Small intestine (tissue), 7 donors: ENCODE results near the gene NT5C2. TPM values are rescaled to one million over a fixed set of nuclear protein-coding genes. Genes with fewer than 3 reads are reported as not detected.

Experiments
- DNase-seq, 2 donors: peaks; one replicate each; pipeline versions ENCODE4 v3.0.0 to v3.0.0-alpha.2; 2013
- FAIRE-seq: peaks from 2 replicates; lab custom pipeline; 2012; peaks lifted over from hg19 to GRCh38; lab: Jason Lieb, UNC
- H3K27ac ChIP-seq, 3 donors: one replicate each; pipeline ENCODE4 v1.5.1; 2013; ENCODE audit warnings: low read length in 2 of 3, mild to moderate bottlenecking in 2 of 3, control low read depth in 1 of 3, inconsistent platforms in 1 of 3, low read depth in 1 of 3, moderate library complexity in 1 of 3
- H3K27me3 ChIP-seq, 3 donors: one replicate each; pipeline ENCODE4 v1.6.1; 2013; ENCODE audit warnings: low read length in 3 of 3, inconsistent platforms in 1 of 3; ENCODE audit not compliant: control insufficient read depth in 3 of 3, insufficient read depth in 3 of 3
- H3K36me3 ChIP-seq, 3 donors: one replicate each; pipeline ENCODE4 v1.6.1; 2013; ENCODE audit warnings: low read length in 3 of 3, inconsistent platforms in 1 of 3, low read depth in 1 of 3, mild to moderate bottlenecking in 1 of 3, moderate library complexity in 1 of 3; ENCODE audit not compliant: control insufficient read depth in 3 of 3, insufficient read depth in 2 of 3
- H3K4me1 ChIP-seq, 3 donors: one replicate each; pipeline ENCODE4 v1.6.1; 2013; ENCODE audit warnings: low read length in 2 of 3, inconsistent platforms in 1 of 3, low read depth in 1 of 3, mild to moderate bottlenecking in 1 of 3, moderate library complexity in 1 of 3; ENCODE audit not compliant: control insufficient read depth in 3 of 3, insufficient read depth in 2 of 3
- H3K4me3 ChIP-seq, 3 donors: one replicate each; pipeline ENCODE4 v1.5.1; 2013; ENCODE audit warnings: low read length in 3 of 3, control low read depth in 1 of 3, inconsistent platforms in 1 of 3, low read depth in 1 of 3, mild to moderate bottlenecking in 1 of 3, moderate library complexity in 1 of 3
- H3K9me3 ChIP-seq, 2 donors: one replicate each; pipeline ENCODE4 v1.6.1; 2013; ENCODE audit warnings: low read depth in 1 of 2, low read length in 1 of 2; ENCODE audit not compliant: control insufficient read depth in 2 of 2, insufficient read depth in 1 of 2
- WGBS, 3 donors: extraction: QIAGEN DNeasy Blood & Tissue Kit; methylation state at CpG; one replicate each; pipeline ENCODE4 v1.1.7; 2013; 5-methylcytosine and 5-hydroxymethylcytosine counted together
- polyA plus RNA-seq, 4 donors: library from polyadenylated mRNA; stranded (reverse) in 3 of 4; unstranded in 1 of 4; fragments of 200-250 nt in 3 of 4; fragments of 120-200 nt in 1 of 4; gene quantifications; one replicate each; pipeline versions ENCODE4 v1.2.1 to v1.2.3, GENCODE V29; 2013
- donor health status: healthy with polysubstance abuse.
- donor health status: control.
- donor health status: control.
- donor health status: Bipolar disorder and iron deficiency.
- donor health status: healthy.

NT5C2 gene
- polyA plus RNA-seq, 4 donors = 15.7 to 61.3 (median 20.4) TPM

DNA sequence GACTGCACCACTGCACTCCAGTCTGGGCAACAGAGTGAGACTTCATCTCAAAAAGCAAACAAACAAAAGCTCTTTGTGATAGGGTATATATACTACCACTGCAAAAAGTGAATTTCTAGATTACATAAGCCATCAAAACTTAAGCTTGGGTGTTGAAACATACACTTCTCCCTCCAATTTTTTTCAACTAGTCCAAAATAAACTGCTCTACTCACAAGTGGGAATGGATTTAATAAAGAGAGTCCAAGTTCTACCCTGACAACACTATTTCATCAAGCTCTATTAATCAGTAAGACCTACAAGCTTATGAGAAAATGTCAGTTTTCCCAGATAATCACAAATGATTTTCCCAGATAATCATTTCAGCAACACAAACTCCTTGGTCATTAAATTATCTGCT is 82.7 kb downstream of the NT5C2 start:
- DNase-seq = no peak
- Histone ChIP-seq H3K4me1 (no peaks in the 10 kb centered on the region), H3K4me3 (no peak overlapping the region), H3K27me3 (no peaks in the 10 kb centered on the region), H3K9me3 (no peaks in the 10 kb centered on the region), H3K36me3 (peaks cover 0 to 5% (median 0%) of the 10 kb centered on the region in 3 donors), H3K27ac (no peak overlapping the region)
- no peak for FAIRE-seq

DNA sequence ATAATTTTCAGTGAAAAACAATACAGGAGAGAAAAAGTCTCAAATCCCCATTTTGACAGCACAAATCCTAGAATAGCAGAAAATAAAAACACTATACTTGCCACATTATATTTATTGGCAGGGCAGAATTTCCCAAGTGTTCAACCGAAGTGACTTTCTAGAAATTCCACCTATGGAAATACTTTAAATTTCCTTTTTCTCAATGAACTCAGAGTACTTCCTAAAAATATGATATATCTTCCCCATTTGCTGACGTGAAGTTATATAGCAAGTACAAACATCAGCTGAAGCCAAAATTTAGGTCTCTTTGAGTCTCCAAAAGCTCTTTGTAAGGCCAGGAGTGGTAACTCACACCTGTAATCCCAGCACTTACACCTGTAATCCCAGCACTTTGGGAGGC is 83.3 kb downstream of the NT5C2 start:
- 90 to 95% (median 93%) methylated on average over 2 of the region's 2 CpGs for WGBS, 3 donors
- Histone ChIP-seq H3K36me3 (peaks cover 0 to 4% (median 0%) of the 10 kb centered on the region in 3 donors), H3K27me3 (no peaks in the 10 kb centered on the region), H3K9me3 (no peaks in the 10 kb centered on the region), H3K4me3 (no peak overlapping the region), H3K4me1 (no peaks in the 10 kb centered on the region), H3K27ac (no peak overlapping the region)
- no peak for DNase-seq
- no peak for FAIRE-seq

DNA sequence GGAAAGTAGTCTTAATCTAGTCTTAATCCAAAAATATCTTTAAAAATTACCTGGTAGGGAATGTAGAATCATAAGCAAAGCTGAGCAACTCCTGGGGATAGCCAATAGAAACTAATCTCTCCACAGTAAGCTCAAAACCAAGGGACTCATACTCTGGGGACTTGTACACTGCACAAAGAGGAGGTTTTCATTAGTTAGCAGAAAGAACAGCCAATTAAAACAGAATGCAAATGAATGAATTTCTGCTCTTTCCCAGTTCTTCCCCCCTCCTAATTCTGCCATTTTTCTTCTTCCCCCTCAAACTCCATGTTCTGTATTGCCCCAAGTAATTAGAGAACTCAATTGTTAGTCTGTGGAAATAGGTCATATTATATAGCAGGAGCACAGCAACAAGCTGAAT is 86.5 kb downstream of the NT5C2 start:
- Histone ChIP-seq H3K36me3 (peaks cover 0 to 10% (median 5%) of the 10 kb centered on the region in 3 donors), H3K4me1 (no peaks in the 10 kb centered on the region), H3K27ac (no peak overlapping the region), H3K9me3 (no peaks in the 10 kb centered on the region), H3K27me3 (no peaks in the 10 kb centered on the region), H3K4me3 (no peak overlapping the region)
- DNase-seq (no peak), FAIRE-seq (no peak)

DNA sequence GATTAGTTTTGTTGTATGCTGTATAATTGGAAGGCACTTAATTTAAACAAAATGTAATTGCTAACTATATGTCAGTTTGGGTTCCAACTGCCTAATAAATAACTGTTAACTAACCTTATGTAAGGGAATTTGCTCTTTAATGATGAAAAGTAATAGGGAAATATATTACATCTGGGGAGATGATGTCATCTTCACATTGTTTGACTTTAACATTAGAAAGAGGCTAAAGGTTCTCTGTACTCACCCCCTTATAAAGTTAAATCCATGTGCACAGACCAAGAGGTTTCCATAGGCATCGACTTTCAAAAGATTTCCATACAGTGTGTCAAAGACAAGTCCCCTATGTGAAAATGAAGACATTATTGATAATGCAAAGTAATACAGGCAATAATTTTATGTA is 87.6 kb downstream of the NT5C2 start:
- Histone ChIP-seq H3K27me3 (no peaks in the 10 kb centered on the region), H3K27ac (no peak overlapping the region), H3K9me3 (no peaks in the 10 kb centered on the region), H3K36me3 (peaks cover 4 to 14% (median 7%) of the 10 kb centered on the region in 3 donors), H3K4me3 (no peak overlapping the region), H3K4me1 (no peaks in the 10 kb centered on the region)
- DNase-seq (no peak), FAIRE-seq (no peak)
- WGBS, 3 donors = 89 to 97% (median 93%) methylated on average over 1 of the region's 1 CpG

DNA sequence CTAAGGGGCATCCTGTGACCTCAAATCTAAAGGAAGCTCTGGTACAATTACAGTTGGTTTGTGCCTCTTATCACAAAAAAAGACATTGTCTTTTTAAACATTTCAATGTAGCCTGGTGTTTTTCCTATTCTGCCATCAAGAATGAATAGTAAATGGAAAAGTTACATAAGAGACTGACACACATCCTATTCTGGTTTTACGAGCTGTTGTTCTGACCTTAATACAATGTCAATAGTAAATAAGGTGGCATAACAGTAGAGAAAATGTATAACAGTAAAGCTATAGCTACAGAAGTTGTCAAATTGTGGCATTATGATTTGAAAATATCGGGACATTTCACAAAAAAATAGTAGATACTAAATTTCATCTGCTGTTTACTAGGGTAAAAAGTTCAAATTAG is 88.4 kb downstream of the NT5C2 start:
- WGBS, 3 donors = 42 to 45% (median 45%) methylated on average over 2 of the region's 2 CpGs
- FAIRE-seq = no peak

DNA sequence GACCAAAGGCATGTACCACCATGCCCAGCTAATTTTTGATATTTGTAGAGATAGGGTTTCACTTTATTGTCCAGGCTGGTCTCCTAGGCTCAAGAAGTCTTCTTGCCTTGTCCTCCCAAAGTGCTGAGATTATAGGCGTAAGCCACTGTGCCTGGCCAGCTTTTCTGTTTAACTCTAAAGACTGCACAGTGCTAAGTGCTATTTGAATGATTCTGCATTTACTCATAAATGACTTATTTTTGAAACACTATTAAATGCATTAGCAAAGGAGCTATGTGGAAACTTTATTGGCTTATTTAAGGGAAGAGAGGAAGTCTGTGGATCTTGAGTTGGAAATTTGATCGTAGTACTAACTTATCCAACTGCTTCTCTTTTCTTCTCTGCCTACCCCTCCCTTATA is 89.1 kb downstream of the NT5C2 start:
- DNase-seq (no peak), FAIRE-seq (no peak)
- Histone ChIP-seq H3K27ac (no peak overlapping the region), H3K4me1 (no peaks in the 10 kb centered on the region), H3K4me3 (no peak overlapping the region), H3K27me3 (no peaks in the 10 kb centered on the region), H3K9me3 (no peaks in the 10 kb centered on the region), H3K36me3 (peaks cover 5 to 13% (median 7%) of the 10 kb centered on the region in 3 donors)
- WGBS, 3 donors = 91 to 100% (median 99%) methylated on average over 2 of the region's 2 CpGs

More for the DNA sequence above, 88.4 kb downstream of the NT5C2 start:
- Histone ChIP-seq H3K9me3 (no peaks in the 10 kb centered on the region), H3K27me3 (no peaks in the 10 kb centered on the region), H3K36me3 (peaks cover 5 to 10% (median 7%) of the 10 kb centered on the region in 3 donors), H3K4me1 (no peaks in the 10 kb centered on the region), H3K4me3 (no peak overlapping the region), H3K27ac (no peak overlapping the region)
- DNase-seq = no peak

DNA sequence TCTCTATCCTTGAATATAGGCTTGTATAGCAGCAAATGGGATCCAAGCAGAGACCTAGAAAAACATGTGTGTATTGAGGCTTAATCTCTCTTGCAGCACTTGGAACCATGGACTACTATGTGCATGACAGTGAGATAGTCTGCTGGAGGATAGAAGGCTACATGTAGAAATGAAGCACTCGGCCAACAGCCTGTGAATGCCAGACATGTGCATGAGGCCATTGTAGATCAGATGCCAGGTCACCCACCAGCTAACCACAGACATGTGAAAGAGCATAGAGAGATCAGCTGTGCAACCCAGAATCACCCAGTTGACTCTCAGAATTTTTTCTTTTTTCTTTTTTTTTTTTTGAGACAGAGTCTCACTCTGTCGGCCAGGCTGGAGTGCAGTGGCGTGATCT is 90.9 kb downstream of the NT5C2 start:
- no peak overlapping the region for H3K27ac ChIP-seq
- FAIRE-seq (no peak), DNase-seq (no peak)
- WGBS, 3 donors = 92 to 99% (median 97%) methylated on average over 3 of the region's 3 CpGs
- no peaks in the 10 kb centered on the region for H3K27me3 ChIP-seq
- H3K4me3 ChIP-seq = no peak overlapping the region
- H3K36me3 ChIP-seq = peaks cover 5 to 14% (median 12%) of the 10 kb centered on the region in 3 donors
- no peaks in the 10 kb centered on the region for H3K4me1 ChIP-seq
- no peaks in the 10 kb centered on the region for H3K9me3 ChIP-seq

DNA sequence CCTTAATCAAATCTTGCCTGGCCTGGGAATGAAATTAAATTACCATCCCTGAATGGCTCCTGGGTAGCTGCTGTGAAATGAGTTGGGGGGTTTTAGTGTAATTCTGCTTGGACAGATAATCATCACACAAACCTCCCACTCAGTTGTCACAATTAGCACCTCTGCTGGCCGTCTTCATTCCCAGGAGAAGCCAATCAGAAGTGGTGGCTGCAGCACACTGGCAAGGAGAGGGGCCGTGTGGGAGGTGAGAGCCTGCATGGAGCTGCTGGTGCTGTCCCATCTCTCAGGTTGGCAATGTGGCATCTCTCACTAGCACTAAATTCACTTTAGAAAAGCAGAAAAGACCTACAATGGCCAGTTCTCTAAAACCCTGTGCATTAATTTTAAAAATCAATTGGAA is 92.5 kb downstream of the NT5C2 start:
- H3K27me3 ChIP-seq = no peaks in the 10 kb centered on the region
- no peaks in the 10 kb centered on the region for H3K9me3 ChIP-seq
- WGBS, 3 donors = 89 to 94% (median 89%) methylated on average over 2 of the region's 2 CpGs
- peaks cover 5 to 19% (median 13%) of the 10 kb centered on the region in 3 donors for H3K36me3 ChIP-seq
- no peak for FAIRE-seq
- no peaks in the 10 kb centered on the region for H3K4me1 ChIP-seq
- no peak for DNase-seq
- H3K4me3 ChIP-seq = no peak overlapping the region
- H3K27ac ChIP-seq = no peak overlapping the region

DNA sequence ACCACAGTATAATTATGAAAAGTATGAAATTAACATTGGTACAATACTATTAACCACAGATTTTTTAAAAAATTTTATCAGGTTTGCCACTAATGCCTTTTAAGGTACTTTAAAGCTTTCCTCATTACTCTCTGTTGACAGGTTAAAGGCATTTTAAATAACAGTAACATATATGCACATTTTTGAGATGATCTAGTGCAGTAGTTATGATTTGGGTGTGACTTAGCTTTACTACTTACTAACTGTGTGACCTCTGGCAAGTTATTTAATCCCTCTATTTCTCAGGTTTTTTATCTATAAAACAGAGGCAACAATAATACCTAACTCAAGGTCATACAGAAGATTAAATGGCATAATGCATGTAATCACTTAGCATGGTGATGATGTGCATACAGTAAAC is 94.8 kb downstream of the NT5C2 start:
- no peaks in the 10 kb centered on the region for H3K9me3 ChIP-seq
- H3K4me3 ChIP-seq = no peak overlapping the region
- H3K36me3 ChIP-seq = peaks cover 7 to 21% (median 20%) of the 10 kb centered on the region in 3 donors
- H3K27ac ChIP-seq = no peak overlapping the region
- H3K4me1 ChIP-seq = no peaks in the 10 kb centered on the region
- FAIRE-seq = no peak
- no peaks in the 10 kb centered on the region for H3K27me3 ChIP-seq
- no peak for DNase-seq
